AG09309 (cell line): ENCODE results near the gene RIN3.

Experiments used
- DNase-seq: peaks from one replicate; pipeline ENCODE4 v3.0.0-alpha.2; 2010; ENCODE audit warnings: low read depth
- H3K4me3 ChIP-seq: 2 replicates; pipeline ENCODE4 v1.5.1; 2011; ENCODE audit warnings: mild to moderate bottlenecking, low read depth, low read length, moderate library complexity; ENCODE audit not compliant: control insufficient read depth
- CTCF ChIP-seq: IDR thresholded peaks from 2 replicates; pipeline ENCODE4 v1.5.1; 2011; ENCODE audit warnings: mild to moderate bottlenecking, low read depth, low read length, inconsistent platforms; ENCODE audit not compliant: insufficient read depth, control insufficient read depth; ENCODE audit errors: missing control alignments

Gene RIN3

GRCh38 chr14:92718664-92719063 is 205.1 kb downstream of the RIN3 start:
- TF ChIP-seq CTCF = no peak
- no peak overlapping the region for H3K4me3 ChIP-seq
- peak; percentile 80 for DNase-seq

- H3K4me3 ChIP-seq = no peak overlapping the region
- peak; percentile 31 for DNase-seq
- TF ChIP-seq CTCF = no peak
Measured at GRCh38 chr14:92719421-92719820, 205.8 kb downstream of the RIN3 start.

GRCh38 chr14:92719890-92720323 is 206.3 kb downstream of the RIN3 start:
- peak; percentile 28 for DNase-seq

GRCh38 chr14:92724516-92725340 is 211.1 kb downstream of the RIN3 start:
- H3K4me3 ChIP-seq = no peak overlapping the region
- DNase-seq = no peak

More at GRCh38 chr14:92719890-92720323, 206.3 kb downstream of the RIN3 start:
- H3K4me3 ChIP-seq = no peak overlapping the region
- TF ChIP-seq CTCF = no peak

GRCh38 chr14:92726135-92726932 is 212.8 kb downstream of the RIN3 start:
- peak; percentile 59 for DNase-seq
- no peak overlapping the region for H3K4me3 ChIP-seq
- no peak for TF ChIP-seq CTCF

More at GRCh38 chr14:92724516-92725340, 211.1 kb downstream of the RIN3 start:
- no peak for TF ChIP-seq CTCF

- no peak for DNase-seq
- H3K4me3 ChIP-seq = no peak overlapping the region
- TF ChIP-seq CTCF = no peak
Measured at GRCh38 chr14:92726933-92727262, 213.3 kb downstream of the RIN3 start.
